Parathyroid adenoma (tissue), 2 donors: ENCODE measurements around the gene PTCH1.

ENCODE experiments used
- H2AFZ ChIP-seq: fragments of 300-600 bp; sonication (generic); one replicate; pipeline ENCODE4 v1.7.0; 2017; ENCODE audit warnings: antibody characterized with exemption, mild to moderate bottlenecking
- H3K27ac ChIP-seq: fragments of 300-600 bp; sonication (generic); one replicate; pipeline ENCODE4 v1.7.0; 2017
- H3K27me3 ChIP-seq: fragments of 300-600 bp; sonication (generic); one replicate; pipeline ENCODE4 v1.7.0; 2017; ENCODE audit warnings: low read length; ENCODE audit not compliant: control insufficient read depth, insufficient read depth
- H3K36me3 ChIP-seq: fragments of 300-600 bp; sonication (generic); one replicate; pipeline ENCODE4 v1.7.0; 2017; ENCODE audit warnings: low read length; ENCODE audit not compliant: control insufficient read depth, insufficient read depth
- H3K4me1 ChIP-seq: fragments of 300-600 bp; sonication (generic); one replicate; pipeline ENCODE4 v1.7.0; 2017; ENCODE audit warnings: control low read depth
- H3K4me2 ChIP-seq: fragments of 300-600 bp; sonication (generic); one replicate; pipeline ENCODE4 v1.7.0; 2017; ENCODE audit warnings: low read length
- H3K4me3 ChIP-seq: fragments of 300-600 bp; sonication (generic); one replicate; pipeline ENCODE4 v1.7.0; 2017; ENCODE audit warnings: low read depth, low read length
- H3K79me2 ChIP-seq: fragments of 300-600 bp; sonication (generic); one replicate; pipeline ENCODE4 v1.7.0; 2017; ENCODE audit warnings: control low read depth
- H3K9ac ChIP-seq: fragments of 300-600 bp; sonication (generic); one replicate; pipeline ENCODE4 v1.7.0; 2017; ENCODE audit warnings: mild to moderate bottlenecking
- H3K9me3 ChIP-seq: fragments of 300-600 bp; sonication (generic); one replicate; pipeline ENCODE4 v1.7.0; 2017; ENCODE audit warnings: low read length; ENCODE audit not compliant: control insufficient read depth
- TF ChIP-seq, protein P1 (sequence below): fragments of 300-600 bp; sonication (generic); IDR thresholded peaks from one replicate; pipeline ENCODE4 v1.7.0; 2017; ENCODE audit warnings: antibody characterized with exemption, mild to moderate bottlenecking
- donor health status: primary hyperparathyroidism.

Gene PTCH1

DNA sequence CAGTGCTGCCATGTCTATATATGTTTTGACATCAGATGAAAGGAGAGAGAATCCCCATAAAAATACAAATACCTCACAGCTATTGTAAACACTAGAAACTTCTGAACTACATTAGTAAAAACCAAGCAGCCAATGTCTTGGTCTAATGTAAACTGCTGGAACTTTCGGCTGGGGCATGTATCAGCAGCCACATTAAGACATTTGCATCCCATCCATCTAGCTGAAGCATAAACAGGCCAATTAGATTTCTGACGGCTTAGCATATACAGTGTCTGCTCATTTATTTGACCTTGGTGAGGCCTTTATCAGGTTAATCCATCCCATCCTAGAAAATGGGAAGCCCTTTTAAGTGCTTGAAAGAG lies 65.7 kb downstream of the PTCH1 start:
- Histone ChIP-seq H3K79me2 (no peaks in the 10 kb centered on the region), H3K4me1 (no peaks in the 10 kb centered on the region), H3K4me3 (no peak overlapping the region), H3K9me3 (no peaks in the 10 kb centered on the region), H3K36me3 (no peaks in the 10 kb centered on the region), H3K27ac (no peak overlapping the region), H2AFZ (no peak overlapping the region), H3K4me2 (no peak overlapping the region), H3K9ac (no peak overlapping the region), H3K27me3 (no peaks in the 10 kb centered on the region)
- TF ChIP-seq, protein P1, sequence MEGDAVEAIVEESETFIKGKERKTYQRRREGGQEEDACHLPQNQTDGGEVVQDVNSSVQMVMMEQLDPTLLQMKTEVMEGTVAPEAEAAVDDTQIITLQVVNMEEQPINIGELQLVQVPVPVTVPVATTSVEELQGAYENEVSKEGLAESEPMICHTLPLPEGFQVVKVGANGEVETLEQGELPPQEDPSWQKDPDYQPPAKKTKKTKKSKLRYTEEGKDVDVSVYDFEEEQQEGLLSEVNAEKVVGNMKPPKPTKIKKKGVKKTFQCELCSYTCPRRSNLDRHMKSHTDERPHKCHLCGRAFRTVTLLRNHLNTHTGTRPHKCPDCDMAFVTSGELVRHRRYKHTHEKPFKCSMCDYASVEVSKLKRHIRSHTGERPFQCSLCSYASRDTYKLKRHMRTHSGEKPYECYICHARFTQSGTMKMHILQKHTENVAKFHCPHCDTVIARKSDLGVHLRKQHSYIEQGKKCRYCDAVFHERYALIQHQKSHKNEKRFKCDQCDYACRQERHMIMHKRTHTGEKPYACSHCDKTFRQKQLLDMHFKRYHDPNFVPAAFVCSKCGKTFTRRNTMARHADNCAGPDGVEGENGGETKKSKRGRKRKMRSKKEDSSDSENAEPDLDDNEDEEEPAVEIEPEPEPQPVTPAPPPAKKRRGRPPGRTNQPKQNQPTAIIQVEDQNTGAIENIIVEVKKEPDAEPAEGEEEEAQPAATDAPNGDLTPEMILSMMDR = no peak

DNA sequence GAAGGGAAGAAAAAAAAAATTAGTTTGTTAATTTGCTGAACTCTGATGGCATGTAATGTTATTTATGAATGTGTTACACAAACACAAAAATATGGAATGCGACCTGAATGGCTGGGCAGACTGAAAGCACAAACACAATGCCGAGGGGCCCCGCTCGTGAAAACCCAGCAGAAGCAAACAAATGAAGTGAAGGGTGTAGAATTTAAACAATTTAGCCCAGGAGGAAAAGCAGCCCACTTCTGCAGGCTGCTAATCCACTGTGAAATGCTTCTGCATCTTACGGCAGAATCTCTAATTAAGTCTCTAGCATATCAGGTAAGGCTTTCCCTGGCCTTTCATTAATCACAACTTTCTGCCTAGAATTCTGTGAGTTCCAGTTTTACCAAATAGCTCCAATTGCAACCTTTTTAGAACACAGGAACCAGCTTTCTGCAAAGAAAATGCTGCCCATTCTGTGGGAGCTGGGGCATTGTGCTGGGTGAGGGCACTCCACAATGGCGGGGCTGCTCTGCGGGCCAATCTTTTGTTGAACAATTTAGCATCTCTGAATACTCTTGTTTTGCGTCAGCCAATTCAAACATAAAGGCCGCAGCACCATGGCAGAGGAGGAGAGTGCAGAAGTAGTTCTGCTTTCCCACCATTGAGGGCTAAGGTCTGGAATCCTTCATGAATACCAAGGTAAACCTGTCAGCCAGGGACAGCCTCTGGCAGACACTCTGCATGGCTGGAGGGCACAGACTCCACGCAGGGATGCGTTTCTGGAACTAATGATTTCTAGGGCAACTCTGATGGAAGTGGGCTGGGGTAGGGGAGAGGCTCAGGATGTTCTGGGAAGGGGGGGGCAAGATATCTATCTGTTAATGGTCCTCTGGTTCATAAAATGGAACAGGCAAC lies 66.4 kb downstream of the PTCH1 start:
- no peak overlapping the region for H3K4me3 ChIP-seq
- H3K79me2 ChIP-seq = no peaks in the 10 kb centered on the region
- H3K4me2 ChIP-seq = no peak overlapping the region
- H3K27ac ChIP-seq = no peak overlapping the region
- no peaks in the 10 kb centered on the region for H3K27me3 ChIP-seq
- TF ChIP-seq, protein P1 = no peak
- H2AFZ ChIP-seq = no peak overlapping the region
- no peaks in the 10 kb centered on the region for H3K9me3 ChIP-seq
- no peaks in the 10 kb centered on the region for H3K36me3 ChIP-seq
- H3K4me1 ChIP-seq = no peaks in the 10 kb centered on the region
- H3K9ac ChIP-seq = no peak overlapping the region

GRCh38 chr9:95449016-95449415 lies 67.8 kb downstream of the PTCH1 start:
- H3K36me3 ChIP-seq = no peaks in the 10 kb centered on the region
- H3K4me1 ChIP-seq = no peaks in the 10 kb centered on the region
- no peaks in the 10 kb centered on the region for H3K79me2 ChIP-seq
- no peaks in the 10 kb centered on the region for H3K27me3 ChIP-seq
- TF ChIP-seq, protein P1 = no peak
- no peak overlapping the region for H3K9ac ChIP-seq
- H3K27ac ChIP-seq = no peak overlapping the region
- H3K4me2 ChIP-seq = no peak overlapping the region
- H2AFZ ChIP-seq = no peak overlapping the region
- no peak overlapping the region for H3K4me3 ChIP-seq
- H3K9me3 ChIP-seq = no peaks in the 10 kb centered on the region

DNA sequence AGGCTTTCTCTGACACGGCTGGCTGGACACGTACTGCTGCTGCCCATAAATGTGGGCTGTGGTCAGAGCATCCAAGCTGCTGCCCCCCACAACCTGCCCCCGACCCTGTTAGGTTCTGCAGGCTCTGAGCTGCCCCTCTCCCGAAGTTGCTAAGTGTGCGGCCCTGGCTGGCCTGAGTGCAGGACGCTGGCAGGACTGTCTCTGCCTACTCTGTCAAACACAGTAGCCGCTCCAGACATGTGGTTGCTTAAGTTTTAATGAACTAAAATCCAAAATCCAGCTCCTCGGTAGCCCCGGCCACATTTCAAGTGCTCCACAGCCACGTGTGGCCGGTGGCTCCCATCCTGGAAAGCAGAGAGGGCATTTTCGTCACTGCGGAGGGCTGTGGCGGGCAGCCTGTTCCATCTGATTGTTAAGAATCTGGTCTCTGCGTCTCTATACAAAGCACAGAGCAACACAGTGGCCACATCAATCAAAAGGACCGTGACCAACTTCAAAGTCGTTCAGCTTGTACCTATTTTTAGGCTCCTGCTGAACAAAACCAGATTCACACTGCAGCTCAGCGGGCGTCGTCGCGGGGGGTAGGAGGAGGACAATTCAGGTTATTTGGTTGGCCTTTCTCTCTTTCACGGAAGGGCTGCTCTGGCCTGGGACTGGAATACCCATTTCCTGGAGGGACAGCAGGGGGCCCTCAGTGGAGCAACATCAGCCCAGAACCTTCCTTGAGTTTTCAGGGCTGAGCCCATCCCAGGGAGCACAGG lies 68.9 kb downstream of the PTCH1 start:
- no peaks in the 10 kb centered on the region for H3K9me3 ChIP-seq
- no peak overlapping the region for H3K9ac ChIP-seq
- H3K27ac ChIP-seq = no peak overlapping the region
- no peak overlapping the region for H3K4me3 ChIP-seq
- no peak overlapping the region for H2AFZ ChIP-seq
- no peaks in the 10 kb centered on the region for H3K36me3 ChIP-seq
- no peaks in the 10 kb centered on the region for H3K79me2 ChIP-seq
- no peaks in the 10 kb centered on the region for H3K27me3 ChIP-seq
- TF ChIP-seq, protein P1 = no peak
- no peak overlapping the region for H3K4me2 ChIP-seq
- no peaks in the 10 kb centered on the region for H3K4me1 ChIP-seq
